AG04449 (cell line): ENCODE results near the gene NOL3.
A peak's percentile ranks its signal among the peaks of the same experiment; 100 is the strongest.
"Not testable (repeated sequence)": the region's sequence is repeated elsewhere in the genome, so short reads cannot be mapped to it uniquely, and the experiment has no call there.

ENCODE experiments used
- CTCF ChIA-PET: fragments of 350-600 bp; formaldehyde crosslinking; extraction: SDS; loops from one replicate; lab custom pipeline; 2021; ENCODE audit warnings: antibody characterized with exemption; lab: Yijun Ruan, JAX
- POLR2A ChIA-PET: fragments of 400-600, 350-600 bp; formaldehyde crosslinking; extraction: SDS; loops from one replicate; lab custom pipeline; 2020; ENCODE audit warnings: antibody characterized with exemption, inconsistent platforms; lab: Yijun Ruan, JAX
- DNase-seq: peaks from one replicate; pipeline ENCODE4 v3.0.0-alpha.2; 2010; ENCODE audit warnings: low read depth, low spot score
- H3K4me3 ChIP-seq: 2 replicates; pipeline ENCODE4 v1.5.1; 2011; ENCODE audit warnings: low read depth, mild to moderate bottlenecking, control low read depth, low read length
- CTCF ChIP-seq: IDR thresholded peaks from one replicate; pipeline ENCODE4 v1.5.1; 2011; ENCODE audit warnings: mild to moderate bottlenecking, moderate library complexity, low read length, control low read depth, inconsistent platforms; ENCODE audit not compliant: insufficient read depth; ENCODE audit errors: missing control alignments

The NOL3 gene

GRCh38 chr16:67170168-67170948 lies at the start of gene NOL3:
TSS of gene NOL3 (plus strand) at chr16:67170538.
- TF ChIP-seq CTCF, result peak; percentile 48
- POLR2A ChIA-PET, result interaction anchor here (0.7 to 2.2 kb wide), 7 partner anchors 10 to 172 kb away, joined by 3 to 5 read pairs (median 4); partner anchors contain the start of gene B3GNT9
- no peak for DNase-seq
- CTCF ChIA-PET, result interaction anchor here (0.6 to 10.1 kb wide), 10 partner anchors 10 to 411 kb away, joined by 3 to 110 read pairs (median 5); partner anchors contain the start of genes B3GNT9, FBXL8, MATCAP1 and TRADD
- H3K4me3 ChIP-seq, result peak within 1 kb of the TSS; percentile 56

- POLR2A ChIA-PET, result not testable (repeated sequence)
Measured at GRCh38 chr16:67122799-67123198, 47.5 kb upstream of the NOL3 start.

GRCh38 chr16:67128417-67128816 lies 41.9 kb upstream of the NOL3 start:
- no peak overlapping the region for H3K4me3 ChIP-seq
- no peak for DNase-seq
- no peak for TF ChIP-seq CTCF
- ChIA-PET POLR2A (no interaction called here), CTCF (interaction anchor here (0.8 to 3.5 kb wide), 5 partner anchors 8 to 151 kb away, joined by 4 to 22 read pairs (median 8); no protein-coding TSS in a partner anchor)

More at GRCh38 chr16:67122799-67123198, 47.5 kb upstream of the NOL3 start:
- DNase-seq, H3K4me3 ChIP-seq: not testable (repeated sequence)
- CTCF ChIA-PET, result interaction anchor here (1.5 kb wide), 1 partner anchor 10 kb away, joined by 3 read pairs; no protein-coding TSS in a partner anchor

- CTCF ChIA-PET, result interaction anchor here (0.8 to 3.5 kb wide), 8 partner anchors 9 to 151 kb away, joined by 3 to 22 read pairs (median 6); partner anchors contain the start of gene B3GNT9
- no peak overlapping the region for H3K4me3 ChIP-seq
- TF ChIP-seq CTCF, result no peak
- DNase-seq, result no peak
- POLR2A ChIA-PET, result no interaction called here
Measured at GRCh38 chr16:67128887-67129286, 41.5 kb upstream of the NOL3 start.

- ChIA-PET POLR2A (no interaction called here), CTCF (interaction anchor here (0.8 to 3.5 kb wide), 8 partner anchors 9 to 152 kb away, joined by 3 to 22 read pairs (median 6); partner anchors contain the start of gene B3GNT9)
- no peak overlapping the region for H3K4me3 ChIP-seq
- no peak for DNase-seq
- no peak for TF ChIP-seq CTCF
Measured at GRCh38 chr16:67129422-67129821, 40.9 kb upstream of the NOL3 start.

GRCh38 chr16:67137605-67138004 lies 32.7 kb upstream of the NOL3 start:
- ChIA-PET POLR2A (no interaction called here), CTCF (interaction anchor here (0.5 to 9.3 kb wide), 7 partner anchors 13 to 176 kb away, joined by 3 to 91 read pairs (median 3); partner anchors contain the start of genes CES3 and PHAF1)

More at GRCh38 chr16:67137605-67138004, 32.7 kb upstream of the NOL3 start:
- DNase-seq, result no peak
- no peak overlapping the region for H3K4me3 ChIP-seq
- TF ChIP-seq CTCF, result no peak
